Upper lobe of left lung (tissue), 6 donors: ENCODE measurements around the gene RAB19. TPM values are rescaled to one million over a fixed set of nuclear protein-coding genes. Genes with fewer than 3 reads are reported as not detected.

Experiments used
- ATAC-seq, 2 donors: fragments of 200-7000 bp; cut with Tn5 transposase; one replicate each; pipeline ENCODE4 v1.9.1; 2022; ENCODE audit warnings: mild to moderate bottlenecking in 2 of 2, moderate library complexity in 2 of 2; ENCODE audit not compliant: low FRiP score in 2 of 2
- DNase-seq, 2 donors: peaks; one replicate each; pipeline ENCODE4 v3.0.0-alpha.2; 2019 to 2020
- H3K27ac ChIP-seq, 4 donors: fragments of 200-600 bp; sonication (generic); one replicate each; pipeline ENCODE4 v1.5.1; 2016 to 2019
- H3K27me3 ChIP-seq, 4 donors: fragments of 200-600 bp; sonication (generic); one replicate each; pipeline ENCODE4 v1.5.1; 2017 to 2019
- H3K36me3 ChIP-seq, 4 donors: fragments of 200-600 bp; sonication (generic); one replicate each; pipeline ENCODE4 v1.5.1; 2016 to 2019
- H3K4me1 ChIP-seq, 4 donors: fragments of 200-600 bp; sonication (generic); one replicate each; pipeline ENCODE4 v1.5.1; 2018 to 2019
- H3K4me3 ChIP-seq, 4 donors: fragments of 200-600 bp; sonication (generic); one replicate each; pipeline ENCODE4 v1.5.1; 2017 to 2019; ENCODE audit warnings: mild to moderate bottlenecking in 2 of 4, moderate library complexity in 1 of 4
- H3K9me3 ChIP-seq, 4 donors: fragments of 200-600 bp; sonication (generic); one replicate each; pipeline ENCODE4 v1.5.1; 2018 to 2019
- EP300 ChIP-seq, 4 donors: sonication (generic); formaldehyde crosslinking; IDR thresholded peaks; one replicate each; pipeline ENCODE4 v1.5.1; 2017; ENCODE audit warnings: antibody characterized with exemption in 4 of 4, control low read depth in 2 of 4
- POLR2A ChIP-seq, 4 donors: fragments of 450-650 bp; IDR thresholded peaks; one replicate each; pipeline ENCODE4 v1.5.1; 2016 to 2017; ENCODE audit warnings: antibody characterized with exemption in 4 of 4, mild to moderate bottlenecking in 2 of 4
- POLR2AphosphoS5 ChIP-seq, 2 donors: sonication (generic); formaldehyde crosslinking; IDR thresholded peaks; one replicate each; pipeline ENCODE4 v1.5.1; 2017; ENCODE audit warnings: antibody characterized with exemption in 2 of 2
- WGBS, 2 donors: methylation state at CpG; one replicate each; pipeline ENCODE4 v1.1.5; 2017 to 2018; 5-methylcytosine and 5-hydroxymethylcytosine counted together
- total RNA-seq, 6 donors: library from RNA; depleted of rRNA in 4 of 6; stranded (reverse); fragments of >200 nt in 4 of 6; gene quantifications; one replicate each; pipeline versions ENCODE4 v1.1.0 to v1.2.1, GENCODE V29; 2016 to 2021
- TF ChIP-seq, protein P1 (sequence below), 6 experiments: fragments of 450-650 bp in 4 of 6; fragments of 200-600 bp in 2 of 6; sonication (generic) in 2 of 6; IDR thresholded peaks; one replicate each; pipeline ENCODE4 v1.5.1; 2016 to 2019; ENCODE audit warnings: antibody characterized with exemption in 6 of 6
- donor health status: DM: no; HTN: no; CAD: no; lungs with moderate emphysema.
- donor health status: DM: no; HTN: yes; CAD: no; lungs with severe emphysema.

The RAB19 gene
- total RNA-seq, 6 donors from 2014 or later: 1.2 to 7.3 (median 2.8) TPM

DNA sequence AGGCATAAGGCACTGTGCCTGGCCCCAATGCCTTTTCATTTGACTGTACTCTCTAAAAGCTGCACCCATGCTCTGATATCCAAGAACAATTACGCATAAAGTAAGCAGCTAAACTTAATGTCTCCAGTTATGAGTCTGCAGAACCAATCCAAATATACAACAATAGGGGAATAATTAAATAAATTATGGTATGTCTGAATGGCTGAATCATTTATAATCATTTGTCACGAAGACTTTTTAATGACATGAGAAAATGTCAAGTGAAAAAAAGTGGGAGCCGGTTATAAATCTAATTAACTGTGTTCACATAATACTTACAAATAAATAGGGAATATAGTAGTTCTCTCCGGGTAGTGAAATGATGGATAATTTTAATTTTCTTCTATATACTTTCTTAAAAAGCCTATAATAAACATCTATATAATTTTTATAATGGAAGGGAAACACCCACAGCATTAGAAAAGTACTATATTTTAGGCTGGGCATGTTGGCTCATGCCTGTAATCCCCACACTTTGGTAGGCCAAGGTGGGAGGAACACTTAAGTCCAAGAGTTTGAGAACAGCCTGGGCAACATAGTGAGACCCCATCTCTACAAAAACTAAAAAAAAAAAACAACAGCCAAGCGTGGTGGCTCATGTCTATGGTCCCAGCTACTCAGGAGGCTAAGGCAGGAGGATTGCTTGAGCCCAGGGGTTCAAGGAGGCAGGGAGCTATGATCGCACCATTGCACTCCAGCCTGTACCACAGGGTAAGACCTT, 19.7 kb upstream of the RAB19 start:
- Histone ChIP-seq H3K27ac (no peak overlapping the region), H3K36me3 (peaks cover 5 to 33% (median 20%) of the 10 kb centered on the region in 4 donors), H3K9me3 (no peaks in the 10 kb centered on the region), H3K27me3 (no peaks in the 10 kb centered on the region), H3K4me3 (no peak overlapping the region), H3K4me1 (peaks cover 3 to 12% (median 9%) of the 10 kb centered on the region in 4 donors)
- DNase-seq (no peak), ATAC-seq (no peak)
- 96% methylated on average over 6 of the region's 6 CpGs for WGBS, 2 donors
- TF ChIP-seq EP300 (IDR thresholded peaks at IDR 0.05) (no peak), POLR2A (IDR thresholded peaks at IDR 0.05) (no peak), POLR2AphosphoS5 (IDR thresholded peaks at IDR 0.05) (no peak)
- TF ChIP-seq, protein P1, sequence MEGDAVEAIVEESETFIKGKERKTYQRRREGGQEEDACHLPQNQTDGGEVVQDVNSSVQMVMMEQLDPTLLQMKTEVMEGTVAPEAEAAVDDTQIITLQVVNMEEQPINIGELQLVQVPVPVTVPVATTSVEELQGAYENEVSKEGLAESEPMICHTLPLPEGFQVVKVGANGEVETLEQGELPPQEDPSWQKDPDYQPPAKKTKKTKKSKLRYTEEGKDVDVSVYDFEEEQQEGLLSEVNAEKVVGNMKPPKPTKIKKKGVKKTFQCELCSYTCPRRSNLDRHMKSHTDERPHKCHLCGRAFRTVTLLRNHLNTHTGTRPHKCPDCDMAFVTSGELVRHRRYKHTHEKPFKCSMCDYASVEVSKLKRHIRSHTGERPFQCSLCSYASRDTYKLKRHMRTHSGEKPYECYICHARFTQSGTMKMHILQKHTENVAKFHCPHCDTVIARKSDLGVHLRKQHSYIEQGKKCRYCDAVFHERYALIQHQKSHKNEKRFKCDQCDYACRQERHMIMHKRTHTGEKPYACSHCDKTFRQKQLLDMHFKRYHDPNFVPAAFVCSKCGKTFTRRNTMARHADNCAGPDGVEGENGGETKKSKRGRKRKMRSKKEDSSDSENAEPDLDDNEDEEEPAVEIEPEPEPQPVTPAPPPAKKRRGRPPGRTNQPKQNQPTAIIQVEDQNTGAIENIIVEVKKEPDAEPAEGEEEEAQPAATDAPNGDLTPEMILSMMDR (IDR thresholded peaks at IDR 0.05): no peak

DNA sequence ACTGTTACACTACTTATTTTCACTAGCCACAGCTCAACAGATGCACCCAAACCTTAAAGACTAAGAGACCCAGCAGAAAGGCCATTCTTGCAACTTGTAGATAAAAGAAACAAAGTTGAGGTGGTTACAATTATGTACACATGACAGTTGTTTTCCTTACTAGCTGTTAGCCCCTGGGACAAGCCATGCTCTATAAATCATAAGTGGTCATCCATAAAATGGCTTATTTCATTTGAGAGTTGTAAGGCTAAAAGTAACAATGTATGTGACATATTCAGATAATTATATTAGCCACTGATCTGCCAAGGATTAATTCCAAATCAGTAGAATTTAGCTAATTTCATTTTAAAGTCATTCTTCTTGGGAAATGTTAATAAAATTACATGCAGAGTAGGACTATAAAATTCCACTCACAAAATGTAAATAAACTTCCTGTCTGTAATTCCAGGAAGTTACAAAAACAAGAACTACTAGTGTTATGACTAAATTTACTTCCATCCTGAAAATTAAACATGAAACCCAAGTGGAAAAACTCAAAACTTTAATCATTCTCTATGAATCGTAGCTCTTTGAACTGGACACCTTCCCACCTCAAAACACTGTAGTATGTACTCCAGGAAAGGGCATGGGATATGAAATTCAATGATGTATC, 18.8 kb upstream of the RAB19 start:
- no peaks in the 10 kb centered on the region for H3K9me3 ChIP-seq
- peaks cover 3 to 12% (median 9%) of the 10 kb centered on the region in 4 donors for H3K4me1 ChIP-seq
- TF ChIP-seq, protein P1 (IDR thresholded peaks at IDR 0.05): no peak
- no peak for TF ChIP-seq POLR2A (IDR thresholded peaks at IDR 0.05)
- TF ChIP-seq POLR2AphosphoS5 (IDR thresholded peaks at IDR 0.05): no peak
- no peak overlapping the region for H3K27ac ChIP-seq
- H3K36me3 ChIP-seq: peaks cover 5 to 24% (median 15%) of the 10 kb centered on the region in 4 donors
- DNase-seq: no peak
- no peak overlapping the region for H3K4me3 ChIP-seq
- WGBS, 2 donors: 36 to 63% methylated on average over 1 of the region's 1 CpG
- no peak for ATAC-seq
- no peaks in the 10 kb centered on the region for H3K27me3 ChIP-seq

DNA sequence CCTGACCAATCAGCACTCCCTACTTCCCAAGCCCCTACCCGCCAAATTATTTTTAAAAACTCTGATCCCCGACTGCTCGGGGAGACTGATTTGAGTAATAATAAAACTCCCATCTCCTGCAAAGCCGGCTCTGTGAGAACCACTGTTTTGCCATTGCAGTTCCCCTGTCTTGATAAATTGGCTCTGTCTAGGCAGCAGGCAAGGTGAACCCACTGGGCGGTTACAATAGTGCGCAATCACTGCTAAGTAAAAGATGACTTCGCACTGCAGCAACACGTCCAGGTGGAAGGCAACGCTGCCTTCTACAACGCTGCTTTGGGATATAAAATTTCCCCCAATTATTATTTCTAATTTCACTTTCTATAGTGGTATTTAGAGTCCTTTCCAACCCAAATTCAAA, 14.4 kb upstream of the RAB19 start:
- Histone ChIP-seq H3K4me3 (no peak overlapping the region), H3K27ac (peak overlapping the region in 1 of 4 donors; percentile 74), H3K4me1 (peaks cover 9 to 14% (median 11%) of the 10 kb centered on the region in 4 donors), H3K27me3 (no peaks in the 10 kb centered on the region), H3K36me3 (no peaks in the 10 kb centered on the region), H3K9me3 (no peaks in the 10 kb centered on the region)
- WGBS, 2 donors: 89% methylated on average over 10 of the region's 10 CpGs
- no peak for TF ChIP-seq EP300 (IDR thresholded peaks at IDR 0.05)
- no peak for TF ChIP-seq POLR2AphosphoS5 (IDR thresholded peaks at IDR 0.05)
- TF ChIP-seq POLR2A (IDR thresholded peaks at IDR 0.05): no peak
- TF ChIP-seq, protein P1 (IDR thresholded peaks at IDR 0.05): no peak
- DNase-seq (no peak), ATAC-seq (no peak)

DNA sequence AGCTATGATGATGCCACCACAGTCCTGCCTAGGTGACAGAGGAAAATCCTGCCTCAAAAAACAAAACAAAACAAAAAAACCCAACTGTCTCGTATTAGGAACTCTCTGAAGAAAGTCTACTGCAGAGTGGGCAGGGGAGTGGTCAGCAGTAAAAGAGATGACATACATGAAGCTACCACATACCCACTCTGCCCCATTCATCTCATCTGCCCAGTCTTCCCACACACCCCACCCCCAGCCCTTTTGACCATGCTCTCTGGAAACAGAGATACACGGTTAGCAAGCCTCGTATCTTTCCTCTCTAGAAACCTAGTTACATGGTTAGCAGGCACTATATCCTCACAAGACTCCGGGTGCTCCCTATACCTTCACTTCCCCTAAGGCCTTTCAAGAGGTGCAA, 13.8 kb upstream of the RAB19 start:
- H3K4me1 ChIP-seq: peaks cover 8 to 12% (median 10%) of the 10 kb centered on the region in 4 donors
- H3K4me3 ChIP-seq: no peak overlapping the region
- no peaks in the 10 kb centered on the region for H3K27me3 ChIP-seq
- H3K9me3 ChIP-seq: no peaks in the 10 kb centered on the region
- DNase-seq (no peak), ATAC-seq (peak in 1 of 2 donors; percentile 20)
- H3K36me3 ChIP-seq: no peaks in the 10 kb centered on the region
- TF ChIP-seq POLR2A (IDR thresholded peaks at IDR 0.05): no peak
- TF ChIP-seq POLR2AphosphoS5 (IDR thresholded peaks at IDR 0.05): no peak
- TF ChIP-seq, protein P1 (IDR thresholded peaks at IDR 0.05): no peak
- no peak for TF ChIP-seq EP300 (IDR thresholded peaks at IDR 0.05)
- 83 to 94% methylated on average over 4 of the region's 4 CpGs for WGBS, 2 donors
- H3K27ac ChIP-seq: peak overlapping the region in 2 of 4 donors; percentile 29 to 74
